ENCODE results near the gene TBL1X. TPM values are rescaled to one million over a fixed set of nuclear protein-coding genes. Genes with fewer than 3 reads are reported as not detected.

The TBL1X gene
- total RNA-seq, 1 donor from 2014 or later = 30.0 TPM

- intact Hi-C loops (cut with micrococcal nuclease) = no loop called here
Measured at GRCh38 chrX:9578083-9578779, 113.4 kb downstream of the TBL1X start.

- intact Hi-C loops (cut with micrococcal nuclease) = no loop called here
Measured at GRCh38 chrX:9581771-9582385, 117.0 kb downstream of the TBL1X start.

- intact Hi-C loops (cut with micrococcal nuclease) = no loop called here
Measured at GRCh38 chrX:9582956-9583355, 118.1 kb downstream of the TBL1X start.

GRCh38 chrX:9586992-9587392 lies 122.1 kb downstream of the TBL1X start:
- intact Hi-C loops (cut with micrococcal nuclease) = no loop called here

GRCh38 chrX:9587642-9588041 lies 122.8 kb downstream of the TBL1X start:
- intact Hi-C loops (cut with micrococcal nuclease) = no loop called here

- intact Hi-C loops (cut with micrococcal nuclease) = no loop called here
Measured at GRCh38 chrX:9591496-9591895, 126.6 kb downstream of the TBL1X start.

GRCh38 chrX:9593756-9594155 lies 128.9 kb downstream of the TBL1X start:
- intact Hi-C loops (cut with micrococcal nuclease) = no loop called here

- intact Hi-C loops (cut with micrococcal nuclease) = no loop called here
Measured at GRCh38 chrX:9595174-9595573, 130.3 kb downstream of the TBL1X start.

GRCh38 chrX:9596837-9597236 lies 132.0 kb downstream of the TBL1X start:
- intact Hi-C loops (cut with micrococcal nuclease) = no loop called here

GRCh38 chrX:9597361-9598035 lies 132.6 kb downstream of the TBL1X start:
- intact Hi-C loops (cut with micrococcal nuclease) = no loop called here

GRCh38 chrX:9598344-9598743 lies 133.5 kb downstream of the TBL1X start:
- intact Hi-C loops (cut with micrococcal nuclease) = no loop called here

GRCh38 chrX:9604111-9604907 lies 139.5 kb downstream of the TBL1X start:
- intact Hi-C loops (cut with micrococcal nuclease) = no loop called here

- intact Hi-C loops (cut with micrococcal nuclease) = no loop called here
Measured at GRCh38 chrX:9604908-9605306, 140.0 kb downstream of the TBL1X start.

- intact Hi-C loops (cut with micrococcal nuclease) = no loop called here
Measured at GRCh38 chrX:9605484-9605883, 140.6 kb downstream of the TBL1X start.

- intact Hi-C loops (cut with micrococcal nuclease) = no loop called here
Measured at GRCh38 chrX:9606971-9607370, 142.1 kb downstream of the TBL1X start.

- intact Hi-C loops (cut with micrococcal nuclease) = no loop called here
Measured at GRCh38 chrX:9609499-9609898, 144.6 kb downstream of the TBL1X start.

GRCh38 chrX:9609987-9610386 lies 145.1 kb downstream of the TBL1X start:
- intact Hi-C loops (cut with micrococcal nuclease) = no loop called here

- intact Hi-C loops (cut with micrococcal nuclease) = no loop called here
Measured at GRCh38 chrX:9610771-9611392, 146.0 kb downstream of the TBL1X start.

GRCh38 chrX:9611436-9612145 lies 146.7 kb downstream of the TBL1X start:
- intact Hi-C loops (cut with micrococcal nuclease) = no loop called here

- intact Hi-C loops (cut with micrococcal nuclease) = no loop called here
Measured at GRCh38 chrX:9612146-9612505, 147.3 kb downstream of the TBL1X start.

- intact Hi-C loops (cut with micrococcal nuclease) = no loop called here
Measured at GRCh38 chrX:9614016-9614415, 149.2 kb downstream of the TBL1X start.

All from T-helper 2 cell treated with Interferon-gamma antibody and Interleukin-4, amounts not matched to agents 100 ng/mL and 5 ng/mL, for 36 hours (primary cell).